Activated naive CD8-positive, alpha-beta T cell (primary cell): ENCODE measurements around the gene ERMARD.

Source experiments
- H3K27ac Mint-ChIP-seq: one replicate; pipeline ENCODE4 v1.8.0; 2021; ENCODE audit warnings: mixed read lengths
- H3K27me3 Mint-ChIP-seq: one replicate; pipeline ENCODE4 v1.8.0; 2021; ENCODE audit warnings: mixed read lengths
- H3K36me3 Mint-ChIP-seq: one replicate; pipeline ENCODE4 v1.8.0; 2021; ENCODE audit warnings: mixed read lengths
- H3K4me1 Mint-ChIP-seq: one replicate; pipeline ENCODE4 v1.8.0; 2021; ENCODE audit warnings: low read depth, mixed read lengths
- H3K4me3 Mint-ChIP-seq: one replicate; pipeline ENCODE4 v1.8.0; 2021; ENCODE audit warnings: mild to moderate bottlenecking, mixed read lengths
- H3K9me3 Mint-ChIP-seq: one replicate; pipeline ENCODE4 v1.8.0; 2021; ENCODE audit warnings: low read depth, mixed read lengths

ERMARD gene

GRCh38 chr6:169751242-169752073 lies at the start of gene ERMARD, which contains the start of gene DYNLT2:
Gene ERMARD (plus strand): TSS chr6:169751622. CDS start chr6:169751658, 36 bp downstream.
Gene DYNLT2 (minus strand): TSS chr6:169751572. CDS start chr6:169751458, 114 bp downstream.
- peaks cover 37% of the 10 kb centered on the region for H3K4me1 Mint-ChIP-seq
- peaks cover 5% of the 10 kb centered on the region for H3K36me3 Mint-ChIP-seq
- H3K4me3 Mint-ChIP-seq, result peak within 1 kb of the TSS; percentile 97
- H3K27ac Mint-ChIP-seq, result peak within 1 kb of the TSS; percentile 97
- peaks cover 6% of the 10 kb centered on the region for H3K9me3 Mint-ChIP-seq
- no peaks in the 10 kb centered on the region for H3K27me3 Mint-ChIP-seq

GRCh38 chr6:169701954-169702839 lies 49.2 kb upstream of the ERMARD start, which contains the start of the genes C6orf120 and WDR27:
Gene C6orf120 (plus strand): TSS chr6:169702126. CDS start chr6:169702460, 334 bp downstream.
Gene WDR27 (minus strand): TSS chr6:169702029. CDS start chr6:169689005, 13,024 bp downstream.
- H3K27me3 Mint-ChIP-seq, result no peaks in the 10 kb centered on the region

GRCh38 chr6:169702840-169703246 lies 48.6 kb upstream of the ERMARD start:
- no peaks in the 10 kb centered on the region for H3K9me3 Mint-ChIP-seq
- H3K4me1 Mint-ChIP-seq, result peaks cover 53% of the 10 kb centered on the region
- H3K4me3 Mint-ChIP-seq, result peak overlapping the region; percentile 95
- H3K36me3 Mint-ChIP-seq, result peaks cover 9% of the 10 kb centered on the region
- H3K27ac Mint-ChIP-seq, result peak overlapping the region; percentile 92
- no peaks in the 10 kb centered on the region for H3K27me3 Mint-ChIP-seq

More at GRCh38 chr6:169701954-169702839, 49.2 kb upstream of the ERMARD start, which contains the start of the genes C6orf120 and WDR27:
- Mint-ChIP-seq H3K4me3 (peak within 1 kb of the TSS; percentile 95), H3K27ac (peak within 1 kb of the TSS; percentile 92), H3K9me3 (no peaks in the 10 kb centered on the region), H3K36me3 (peaks cover 9% of the 10 kb centered on the region), H3K4me1 (peaks cover 50% of the 10 kb centered on the region)

- H3K4me3 Mint-ChIP-seq, result no peak overlapping the region
- H3K4me1 Mint-ChIP-seq, result peaks cover 48% of the 10 kb centered on the region
- H3K36me3 Mint-ChIP-seq, result peaks cover 6% of the 10 kb centered on the region
- no peaks in the 10 kb centered on the region for H3K9me3 Mint-ChIP-seq
- H3K27me3 Mint-ChIP-seq, result no peaks in the 10 kb centered on the region
- peak overlapping the region; percentile 75 for H3K27ac Mint-ChIP-seq
These were observed 43.6 kb upstream of the ERMARD start for GRCh38 chr6:169707772-169708171.

- Mint-ChIP-seq H3K27me3 (no peaks in the 10 kb centered on the region), H3K4me1 (peaks cover 36% of the 10 kb centered on the region), H3K4me3 (no peak overlapping the region), H3K27ac (peak overlapping the region; percentile 34), H3K36me3 (peaks cover 9% of the 10 kb centered on the region), H3K9me3 (no peaks in the 10 kb centered on the region)
These were observed 42.1 kb upstream of the ERMARD start for GRCh38 chr6:169709293-169709692.

- no peaks in the 10 kb centered on the region for H3K27me3 Mint-ChIP-seq
- H3K4me1 Mint-ChIP-seq, result peaks cover 32% of the 10 kb centered on the region
- H3K4me3 Mint-ChIP-seq, result no peak overlapping the region
- H3K9me3 Mint-ChIP-seq, result no peaks in the 10 kb centered on the region
- no peak overlapping the region for H3K27ac Mint-ChIP-seq
- peaks cover 10% of the 10 kb centered on the region for H3K36me3 Mint-ChIP-seq
These were observed 41.4 kb upstream of the ERMARD start for GRCh38 chr6:169710009-169710408.

- H3K27ac Mint-ChIP-seq, result peak overlapping the region; percentile 51
- no peak overlapping the region for H3K4me3 Mint-ChIP-seq
- H3K36me3 Mint-ChIP-seq, result peaks cover 7% of the 10 kb centered on the region
- H3K27me3 Mint-ChIP-seq, result no peaks in the 10 kb centered on the region
- H3K9me3 Mint-ChIP-seq, result no peaks in the 10 kb centered on the region
- H3K4me1 Mint-ChIP-seq, result peaks cover 21% of the 10 kb centered on the region
These were observed 37.2 kb upstream of the ERMARD start for GRCh38 chr6:169714178-169714577.

- peaks cover 7% of the 10 kb centered on the region for H3K36me3 Mint-ChIP-seq
These were observed 36.8 kb upstream of the ERMARD start for GRCh38 chr6:169714595-169714994.

GRCh38 chr6:169719117-169719516 lies 32.3 kb upstream of the ERMARD start:
- H3K36me3 Mint-ChIP-seq, result peaks cover 8% of the 10 kb centered on the region
- H3K27me3 Mint-ChIP-seq, result no peaks in the 10 kb centered on the region
- H3K4me1 Mint-ChIP-seq, result peaks cover 47% of the 10 kb centered on the region
- no peak overlapping the region for H3K4me3 Mint-ChIP-seq
- no peaks in the 10 kb centered on the region for H3K9me3 Mint-ChIP-seq
- peak overlapping the region; percentile 69 for H3K27ac Mint-ChIP-seq

More at GRCh38 chr6:169714595-169714994, 36.8 kb upstream of the ERMARD start:
- no peaks in the 10 kb centered on the region for H3K27me3 Mint-ChIP-seq
- H3K4me1 Mint-ChIP-seq, result peaks cover 21% of the 10 kb centered on the region
- H3K9me3 Mint-ChIP-seq, result no peaks in the 10 kb centered on the region
- H3K27ac Mint-ChIP-seq, result peak overlapping the region; percentile 51
- H3K4me3 Mint-ChIP-seq, result no peak overlapping the region

GRCh38 chr6:169720207-169720855 lies 31.1 kb upstream of the ERMARD start:
- H3K4me3 Mint-ChIP-seq, result no peak overlapping the region
- H3K4me1 Mint-ChIP-seq, result peaks cover 49% of the 10 kb centered on the region
- H3K27me3 Mint-ChIP-seq, result no peaks in the 10 kb centered on the region
- H3K36me3 Mint-ChIP-seq, result peaks cover 2% of the 10 kb centered on the region
- no peaks in the 10 kb centered on the region for H3K9me3 Mint-ChIP-seq
- peak overlapping the region; percentile 59 for H3K27ac Mint-ChIP-seq

- peaks cover 2% of the 10 kb centered on the region for H3K36me3 Mint-ChIP-seq
- peak overlapping the region; percentile 96 for H3K4me3 Mint-ChIP-seq
- peaks cover 51% of the 10 kb centered on the region for H3K4me1 Mint-ChIP-seq
- no peaks in the 10 kb centered on the region for H3K27me3 Mint-ChIP-seq
- peak overlapping the region; percentile 95 for H3K27ac Mint-ChIP-seq
- H3K9me3 Mint-ChIP-seq, result no peaks in the 10 kb centered on the region
These were observed 28.8 kb upstream of the ERMARD start for GRCh38 chr6:169722362-169723199.

GRCh38 chr6:169723200-169723909 lies 28.1 kb upstream of the ERMARD start:
- peak overlapping the region; percentile 96 for H3K4me3 Mint-ChIP-seq
- H3K27ac Mint-ChIP-seq, result peak overlapping the region; percentile 95
- H3K4me1 Mint-ChIP-seq, result peaks cover 50% of the 10 kb centered on the region
- no peaks in the 10 kb centered on the region for H3K27me3 Mint-ChIP-seq
- no peaks in the 10 kb centered on the region for H3K9me3 Mint-ChIP-seq
- peaks cover 2% of the 10 kb centered on the region for H3K36me3 Mint-ChIP-seq

GRCh38 chr6:169723991-169724493 lies 27.4 kb upstream of the ERMARD start:
- no peaks in the 10 kb centered on the region for H3K27me3 Mint-ChIP-seq

More at GRCh38 chr6:169723991-169724493, 27.4 kb upstream of the ERMARD start:
- Mint-ChIP-seq H3K4me3 (no peak overlapping the region), H3K4me1 (peaks cover 47% of the 10 kb centered on the region), H3K36me3 (peaks cover 2% of the 10 kb centered on the region), H3K27ac (no peak overlapping the region), H3K9me3 (no peaks in the 10 kb centered on the region)
